Duodenal mucosa (tissue), 2 donors: ENCODE results near the gene ZNF740.
"Not testable (repeated sequence)": the region's sequence is repeated elsewhere in the genome, so short reads cannot be mapped to it uniquely, and the experiment has no call there.

ENCODE experiments used
- H3K27ac ChIP-seq: one replicate; pipeline ENCODE4 v1.7.0; 2013; ENCODE audit warnings: low read depth, low read length
- H3K27me3 ChIP-seq, 2 donors: one replicate each; pipeline ENCODE4 v1.7.0; 2013; ENCODE audit warnings: low read length in 2 of 2, control low read depth in 1 of 2; ENCODE audit not compliant: insufficient read depth in 2 of 2, control insufficient read depth in 1 of 2
- H3K36me3 ChIP-seq, 2 donors: one replicate each; pipeline ENCODE4 v1.7.0; 2013; ENCODE audit warnings: low read length in 2 of 2, control low read depth in 1 of 2; ENCODE audit not compliant: insufficient read depth in 2 of 2, control insufficient read depth in 1 of 2
- H3K4me1 ChIP-seq, 2 donors: one replicate each; pipeline ENCODE4 v1.7.0; 2013; ENCODE audit warnings: low read length in 2 of 2, control low read depth in 1 of 2; ENCODE audit not compliant: insufficient read depth in 2 of 2, control insufficient read depth in 1 of 2
- H3K4me3 ChIP-seq, 2 donors: one replicate each; pipeline ENCODE4 v1.7.0; 2013; ENCODE audit warnings: low read length in 2 of 2, low read depth in 1 of 2
- H3K9ac ChIP-seq, 2 donors: one replicate each; pipeline ENCODE4 v1.7.0; 2013; ENCODE audit warnings: low read length in 2 of 2, low read depth in 1 of 2
- H3K9me3 ChIP-seq, 2 donors: one replicate each; pipeline ENCODE4 v1.7.0; 2013; ENCODE audit warnings: low read length in 2 of 2, control low read depth in 1 of 2; ENCODE audit not compliant: control insufficient read depth in 1 of 2

The ZNF740 gene

DNA sequence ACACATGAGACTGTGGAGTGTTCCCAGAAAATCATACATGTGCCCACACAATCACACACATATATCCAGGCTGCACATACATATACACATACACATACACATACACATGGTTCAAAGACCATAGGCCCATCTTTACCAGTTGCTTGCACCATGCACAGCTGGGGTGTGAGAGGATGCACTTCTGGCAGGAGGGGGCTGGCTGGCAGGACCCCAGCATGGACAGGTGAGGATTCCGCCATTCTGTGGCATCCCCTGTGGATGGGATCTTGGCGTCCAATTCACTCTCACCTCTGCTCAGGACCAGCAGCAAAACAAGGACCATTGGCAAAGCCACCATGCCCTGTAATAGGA, 19.6 kb downstream of the ZNF740 start:
- Histone ChIP-seq H3K27ac (no peak overlapping the region), H3K9ac (no peak overlapping the region), H3K27me3 (no peaks in the 10 kb centered on the region), H3K36me3 (peaks cover 0 to 5% of the 10 kb centered on the region in 2 donors), H3K9me3 (no peaks in the 10 kb centered on the region), H3K4me3 (peak overlapping the region in 1 of 2 donors; percentile 13), H3K4me1 (peaks cover 10 to 39% of the 10 kb centered on the region in 2 donors)

DNA sequence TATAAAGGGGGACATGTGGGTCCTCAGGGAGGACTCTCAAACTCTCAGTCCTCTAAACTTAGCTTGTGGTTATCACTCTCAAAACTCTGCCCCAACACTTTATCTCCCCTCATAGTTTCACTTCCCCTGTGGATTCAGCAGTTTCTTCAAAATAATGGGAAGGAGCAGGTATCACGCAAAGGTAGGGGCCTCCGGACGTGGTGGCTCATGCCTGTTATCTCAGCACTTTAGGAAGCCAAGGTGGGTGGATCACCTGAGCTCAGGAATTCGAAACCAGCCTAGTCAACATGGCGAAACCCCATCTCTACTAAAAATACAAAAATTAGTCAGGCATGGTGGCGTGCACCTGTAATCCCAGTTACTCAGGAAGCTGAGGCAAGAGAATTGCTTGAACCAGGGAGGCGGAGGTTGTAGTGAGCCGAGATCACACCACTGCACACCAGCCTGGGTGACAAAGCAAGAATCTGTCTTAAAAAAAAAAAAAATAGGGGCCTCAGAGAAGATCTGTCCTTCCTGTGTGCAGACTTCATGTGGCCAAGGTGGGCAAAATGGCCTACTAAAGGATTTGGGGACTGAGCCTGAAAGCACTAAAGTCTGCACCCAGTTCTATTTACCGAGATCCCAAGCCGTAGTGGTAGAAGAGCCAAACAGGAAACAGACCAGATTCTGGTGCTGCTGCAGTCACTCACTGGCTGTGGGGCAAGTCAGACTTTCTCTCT, 20.1 kb downstream of the ZNF740 start:
- no peak overlapping the region for H3K27ac ChIP-seq
- peaks cover 10 to 39% of the 10 kb centered on the region in 2 donors for H3K4me1 ChIP-seq

DNA sequence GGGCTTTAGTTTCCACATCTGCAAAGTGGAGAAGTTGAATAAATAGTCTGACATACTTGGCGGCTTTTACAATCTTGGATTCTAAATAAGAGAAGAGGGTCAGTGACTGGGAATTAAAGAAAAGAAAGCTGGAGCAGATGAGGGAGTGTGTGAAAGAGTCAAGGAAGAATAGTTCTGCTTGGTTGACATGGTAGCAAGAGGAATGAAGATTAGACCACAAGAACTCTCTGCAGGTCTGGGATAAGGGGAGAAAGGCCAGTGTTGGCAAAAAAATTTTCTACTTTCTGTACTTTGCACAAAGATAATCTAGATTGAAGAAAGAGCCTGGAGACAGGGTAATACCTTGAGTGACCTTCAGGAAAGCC, 20.6 kb downstream of the ZNF740 start:
- Histone ChIP-seq H3K9ac (no peak overlapping the region), H3K27ac (no peak overlapping the region), H3K36me3 (peaks cover 0 to under 1% of the 10 kb centered on the region in 2 donors), H3K4me3 (no peak overlapping the region), H3K27me3 (no peaks in the 10 kb centered on the region), H3K9me3 (no peaks in the 10 kb centered on the region), H3K4me1 (peaks cover 16 to 40% of the 10 kb centered on the region in 2 donors)

More for the DNA sequence above, 20.1 kb downstream of the ZNF740 start:
- Histone ChIP-seq H3K9ac (no peak overlapping the region), H3K36me3 (peaks cover 0 to 5% of the 10 kb centered on the region in 2 donors), H3K9me3 (no peaks in the 10 kb centered on the region), H3K27me3 (no peaks in the 10 kb centered on the region), H3K4me3 (peak overlapping the region in 1 of 2 donors; percentile 13)

DNA sequence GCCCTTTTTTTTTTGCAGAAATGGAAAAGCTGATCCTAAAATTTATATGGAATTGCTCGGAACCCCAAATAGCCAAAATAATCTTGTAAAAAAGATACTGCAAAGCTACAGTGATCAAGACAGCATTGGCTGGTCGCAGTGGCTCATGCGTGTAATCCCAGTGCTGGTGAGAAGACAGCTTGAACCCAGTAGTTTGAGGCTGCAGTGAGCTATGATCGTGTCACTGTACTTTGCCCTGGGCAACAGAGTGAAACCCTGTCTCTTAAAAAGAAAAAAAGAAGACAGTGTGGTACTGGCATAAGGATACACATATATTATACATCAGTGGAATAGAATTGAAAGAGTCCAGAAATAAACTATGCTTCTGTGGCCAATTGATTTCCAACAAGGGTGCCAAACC, 21.1 kb downstream of the ZNF740 start:
- Histone ChIP-seq H3K36me3 (no peaks in the 10 kb centered on the region), H3K9me3 (no peaks in the 10 kb centered on the region), H3K9ac (no peak overlapping the region), H3K4me3 (no peak overlapping the region), H3K27ac (no peak overlapping the region), H3K27me3 (no peaks in the 10 kb centered on the region), H3K4me1 (peaks cover 19 to 42% of the 10 kb centered on the region in 2 donors)

DNA sequence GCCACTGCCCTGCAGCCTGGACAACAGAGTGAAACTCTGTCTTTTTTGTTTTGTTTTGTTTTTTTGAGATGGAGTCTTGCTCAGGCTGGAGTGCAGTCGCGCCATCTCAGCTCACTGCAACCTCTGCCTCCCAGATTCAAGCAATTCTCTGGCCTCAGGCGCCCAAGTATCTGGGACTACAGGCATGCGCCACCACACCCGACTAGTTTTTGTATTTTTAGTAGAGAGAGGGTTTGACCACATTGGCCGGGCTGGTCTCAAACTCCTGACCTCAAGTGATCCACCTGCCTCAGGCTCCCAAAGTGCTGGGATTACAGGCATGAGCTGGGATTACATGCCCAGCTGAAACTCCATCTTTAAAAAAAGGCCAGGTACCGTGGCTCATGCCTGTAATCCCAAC, 21.8 kb downstream of the ZNF740 start:
- not testable (repeated sequence) for H3K27me3 ChIP-seq, H3K9me3 ChIP-seq, H3K4me3 ChIP-seq, H3K36me3 ChIP-seq, H3K27ac ChIP-seq, H3K9ac ChIP-seq
- H3K4me1 ChIP-seq, result peaks cover 25 to 46% of the 10 kb centered on the region in 2 donors

DNA sequence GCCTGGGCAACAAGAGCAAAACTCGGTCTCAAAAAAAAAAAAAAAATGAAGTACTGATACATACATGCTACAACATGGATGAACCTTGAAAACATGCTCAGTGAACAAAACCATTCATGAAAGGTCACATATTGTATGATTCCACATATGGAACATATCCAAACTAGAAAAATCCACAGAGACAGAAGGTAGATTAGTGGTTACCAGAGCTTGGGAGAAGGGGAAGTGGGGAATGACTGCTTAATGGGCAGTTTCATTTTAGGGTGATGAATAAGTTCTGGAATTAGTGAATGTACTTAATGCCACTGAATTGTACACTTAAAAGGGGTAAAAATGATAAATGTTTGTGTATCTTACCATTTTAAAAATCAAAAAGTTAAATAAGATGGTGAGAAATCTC, 23.8 kb downstream of the ZNF740 start:
- Histone ChIP-seq H3K4me3 (no peak overlapping the region), H3K4me1 (peaks cover 38 to 46% of the 10 kb centered on the region in 2 donors), H3K9ac (no peak overlapping the region), H3K9me3 (no peaks in the 10 kb centered on the region), H3K36me3 (no peaks in the 10 kb centered on the region), H3K27ac (no peak overlapping the region), H3K27me3 (no peaks in the 10 kb centered on the region)

DNA sequence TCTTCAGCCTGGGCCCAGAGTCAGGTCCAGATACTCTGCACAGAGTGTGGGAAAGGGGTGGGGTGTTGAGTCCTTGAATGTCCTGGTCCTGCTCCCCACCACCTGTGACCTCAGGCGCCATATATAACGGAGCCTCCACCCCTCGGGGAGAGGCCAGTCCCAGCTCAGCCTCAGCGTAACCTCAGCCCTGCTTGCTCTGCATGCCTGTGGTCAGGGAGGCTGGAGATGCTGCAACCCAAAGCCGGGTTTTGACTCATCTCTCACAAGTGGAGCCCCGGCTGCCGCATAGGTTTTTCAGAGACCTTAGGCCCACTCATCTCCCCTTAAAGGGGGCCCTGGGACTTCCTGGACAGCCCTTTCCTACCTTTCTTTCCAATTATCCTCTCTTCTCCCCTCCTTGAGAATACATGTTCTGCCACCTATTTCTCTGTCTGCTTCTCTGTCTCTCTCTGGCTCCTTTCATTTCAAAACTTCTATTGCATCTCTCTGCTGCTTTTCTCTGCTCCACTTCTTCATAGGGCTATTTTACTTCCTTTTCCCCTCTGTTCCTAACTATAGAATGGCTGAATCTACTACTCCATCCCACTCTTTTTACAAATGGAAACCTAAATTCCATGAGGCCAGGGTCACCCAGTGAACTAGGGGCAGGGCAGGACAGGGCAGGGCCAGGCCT, 25.4 kb downstream of the ZNF740 start:
- Histone ChIP-seq H3K9ac (peak overlapping the region; percentile 7 to 45), H3K27me3 (no peaks in the 10 kb centered on the region), H3K27ac (no peak overlapping the region), H3K36me3 (no peaks in the 10 kb centered on the region), H3K9me3 (no peaks in the 10 kb centered on the region), H3K4me1 (peaks cover 32 to 44% of the 10 kb centered on the region in 2 donors), H3K4me3 (peak overlapping the region; percentile 64 to 65)

DNA sequence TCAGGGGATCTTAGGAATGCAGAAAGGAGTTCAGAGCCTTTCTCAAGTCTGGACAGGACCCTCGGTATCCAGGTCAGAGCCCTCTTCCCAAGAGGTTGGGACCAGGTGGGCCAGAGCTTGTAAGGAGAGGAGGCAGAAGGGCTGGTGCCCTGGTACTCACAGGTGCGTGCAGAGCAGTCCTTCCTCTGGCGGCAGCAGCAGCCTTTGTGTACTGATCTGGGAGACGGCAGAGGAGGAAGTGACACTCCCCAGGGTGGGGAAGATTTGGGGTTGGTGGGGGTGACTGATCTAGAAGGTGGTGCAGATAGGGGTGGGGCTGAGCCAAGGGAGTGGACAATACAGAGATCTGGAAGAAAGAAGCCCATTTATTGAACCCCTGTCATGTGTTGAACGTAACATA, 26.5 kb downstream of the ZNF740 start, which contains the start of gene ITGB7:
Gene ITGB7 (minus strand): TSS at position 210 of the 400 bp plus-strand sequence. CDS start 6,808 bp downstream, outside the sequence.
- peak within 1 kb of the TSS; percentile 64 to 65 for H3K4me3 ChIP-seq
- no peak within 1 kb of the TSS for H3K27ac ChIP-seq
- no peaks in the 10 kb centered on the region for H3K9me3 ChIP-seq
- peaks cover 32 to 35% of the 10 kb centered on the region in 2 donors for H3K4me1 ChIP-seq
- no peaks in the 10 kb centered on the region for H3K36me3 ChIP-seq
- H3K9ac ChIP-seq, result peak within 1 kb of the TSS; percentile 7 to 55
- H3K27me3 ChIP-seq, result no peaks in the 10 kb centered on the region

DNA sequence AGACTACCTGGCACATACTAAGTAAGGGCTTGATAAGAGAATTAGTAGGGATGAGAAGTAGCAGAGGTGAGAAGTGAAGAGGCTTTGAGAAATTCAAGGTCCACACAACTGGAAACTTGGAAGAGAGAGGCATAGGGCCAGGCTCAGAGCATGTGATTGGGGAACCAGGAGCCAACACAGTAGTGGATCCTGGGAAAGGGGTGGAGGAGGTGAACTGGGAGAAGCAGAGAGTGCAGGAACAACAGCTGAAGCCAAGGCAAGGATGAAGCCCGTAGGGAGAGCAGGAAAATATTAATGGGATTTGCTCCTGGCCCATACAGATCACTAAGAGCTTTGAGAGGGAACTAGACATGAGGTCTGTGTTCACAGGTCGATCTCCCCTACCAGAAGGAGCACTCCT, 27.9 kb downstream of the ZNF740 start:
- no peak overlapping the region for H3K4me3 ChIP-seq
- H3K9me3 ChIP-seq, result no peaks in the 10 kb centered on the region
- H3K27me3 ChIP-seq, result no peaks in the 10 kb centered on the region
- peaks cover 32 to 35% of the 10 kb centered on the region in 2 donors for H3K4me1 ChIP-seq
- H3K36me3 ChIP-seq, result no peaks in the 10 kb centered on the region
- H3K27ac ChIP-seq, result no peak overlapping the region
- no peak overlapping the region for H3K9ac ChIP-seq

DNA sequence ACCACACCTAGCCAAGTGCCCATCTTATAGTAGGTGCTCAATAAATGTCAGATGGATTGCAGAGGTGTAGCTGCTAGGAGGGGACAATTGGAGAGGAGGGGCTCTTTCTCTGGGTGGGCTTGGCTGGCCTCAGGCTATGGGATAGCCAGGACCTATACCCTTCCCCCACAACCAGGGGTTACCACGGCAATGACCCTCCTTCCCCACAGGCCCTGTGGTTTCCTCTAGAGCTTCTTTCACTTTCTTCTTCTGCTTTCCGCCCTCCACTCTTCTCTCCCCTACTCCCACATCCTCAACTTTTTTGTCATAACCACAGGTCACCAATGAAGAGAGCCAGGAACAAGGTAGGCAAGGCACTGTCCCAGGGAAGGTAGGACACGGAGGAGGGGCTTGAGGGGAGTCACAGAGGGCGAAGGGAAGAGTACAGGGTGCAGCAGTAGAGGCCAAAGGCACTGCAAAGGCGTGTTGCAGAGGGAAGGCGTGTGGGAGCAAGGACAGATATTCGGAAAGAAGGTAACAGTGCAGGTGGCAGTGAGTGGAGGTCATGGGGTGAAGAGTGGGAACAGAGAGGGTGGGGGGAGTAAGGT, 28.4 kb downstream of the ZNF740 start:
- Histone ChIP-seq H3K9ac (peak overlapping the region; percentile 44 to 53), H3K4me1 (peaks cover 32 to 35% of the 10 kb centered on the region in 2 donors), H3K27me3 (no peaks in the 10 kb centered on the region), H3K4me3 (peak overlapping the region; percentile 68), H3K27ac (peak overlapping the region; percentile 60), H3K36me3 (peaks cover 0 to 3% of the 10 kb centered on the region in 2 donors), H3K9me3 (no peaks in the 10 kb centered on the region)
